PC-3 (cell line): ENCODE results near the gene ZNF239. TPM values are rescaled to one million over a fixed set of nuclear protein-coding genes. Genes with fewer than 3 reads are reported as not detected.
A peak's percentile ranks its signal among the peaks of the same experiment; 100 is the strongest.
"Not testable (repeated sequence)": the region's sequence is repeated elsewhere in the genome, so short reads cannot be mapped to it uniquely, and the experiment has no call there.

Source experiments
- ATAC-seq: fragments of 200-7000 bp; cut with Tn5 transposase; 2 replicates; pipeline ENCODE4 v1.9.1; 2020; ENCODE audit warnings: mild to moderate bottlenecking, moderate library complexity
- BruUV-seq: library from RNA; stranded (reverse); fragments of 400-500 nt; replicated peaks from 2 replicates; lab custom pipeline; 2021; lab: Mats Ljungman, UMichigan
- CTCF ChIA-PET: fragments of 300-600 bp; sonication (Branson Sonifier 250); formaldehyde crosslinking; loops from one replicate; lab custom pipeline; 2022; ENCODE audit warnings: antibody characterized with exemption; lab: Charles Lee
- POLR2A ChIA-PET: fragments of 300-600 bp; sonication (Branson Sonifier 250); formaldehyde crosslinking; loops from one replicate; lab custom pipeline; 2022; ENCODE audit warnings: antibody characterized with exemption; ENCODE audit not compliant: unreplicated experiment; lab: Charles Lee
- DNase-seq: peaks from one replicate; pipeline ENCODE4 v3.0.0-alpha.2; 2015
- H2AFZ ChIP-seq: fragments of 300-600 bp; sonication (generic); 2 replicates; pipeline ENCODE4 v1.6.0; 2016; ENCODE audit warnings: antibody characterized with exemption, low read length
- H3F3A ChIP-seq: fragments of 300-600 bp; sonication (generic); one replicate; pipeline ENCODE4 v1.6.0; 2017; ENCODE audit warnings: antibody characterized with exemption, low read length, control low read depth, mild to moderate bottlenecking; ENCODE audit not compliant: unreplicated experiment
- H3K27ac ChIP-seq: fragments of 300-600 bp; sonication (generic); 2 replicates; pipeline ENCODE4 v1.5.1; 2016; ENCODE audit warnings: mild to moderate bottlenecking, low read length
- H3K27me3 ChIP-seq: fragments of 300-600 bp; sonication (generic); 2 replicates; pipeline ENCODE4 v1.6.1; 2016; ENCODE audit warnings: low read length, mixed read lengths
- H3K36me3 ChIP-seq: fragments of 300-600 bp; sonication (generic); 2 replicates; pipeline ENCODE4 v1.6.1; 2016; ENCODE audit warnings: low read depth, mixed run types, low read length, mixed read lengths
- H3K4me1 ChIP-seq: fragments of 300-600 bp; sonication (generic); 2 replicates; pipeline ENCODE4 v1.5.1; 2016; ENCODE audit warnings: low read length; ENCODE audit not compliant: insufficient read depth
- H3K4me2 ChIP-seq: fragments of 300-600 bp; sonication (generic); 2 replicates; pipeline ENCODE4 v1.6.0; 2016; ENCODE audit warnings: low read length
- H3K4me3 ChIP-seq: fragments of 300-600 bp; sonication (generic); 2 replicates; pipeline ENCODE4 v1.5.1; 2016; ENCODE audit warnings: mild to moderate bottlenecking, low read length, mixed read lengths
- H3K79me2 ChIP-seq: fragments of 300-600 bp; sonication (generic); 2 replicates; pipeline ENCODE4 v1.6.1; 2017; ENCODE audit warnings: low read length, mixed read lengths
- H3K9ac ChIP-seq: fragments of 300-600 bp; sonication (generic); 2 replicates; pipeline ENCODE4 v1.6.0; 2016; ENCODE audit warnings: mild to moderate bottlenecking, low read length
- H3K9me2 ChIP-seq: fragments of 300-600 bp; sonication (generic); replicated peaks from 2 replicates; pipeline ENCODE4 v1.6.1; 2016; ENCODE audit warnings: mixed run types, low read length, mixed read lengths
- H3K9me3 ChIP-seq: fragments of 300-600 bp; sonication (generic); 2 replicates; pipeline ENCODE4 v1.6.1; 2016; ENCODE audit warnings: low read length, mixed read lengths
- H4K20me1 ChIP-seq: fragments of 300-600 bp; sonication (generic); 2 replicates; pipeline ENCODE4 v1.6.1; 2016; ENCODE audit warnings: low read length, mixed read lengths
- CTCF ChIP-seq: fragments of 300-600 bp; sonication (generic); conservative IDR thresholded peaks from 2 replicates; pipeline ENCODE4 v1.5.1; 2017; ENCODE audit warnings: antibody characterized with exemption, low read depth, mild to moderate bottlenecking, low read length
- EZH2 ChIP-seq: fragments of 300-600 bp; sonication (generic); IDR thresholded peaks from one replicate; pipeline ENCODE4 v1.6.1; 2017; ENCODE audit warnings: antibody characterized with exemption, mild to moderate bottlenecking, low read length; ENCODE audit not compliant: unreplicated experiment
- EZH2phosphoT487 ChIP-seq: fragments of 300-600 bp; sonication (generic); IDR thresholded peaks from 2 replicates; pipeline ENCODE4 v1.6.1; 2018; ENCODE audit warnings: mild to moderate bottlenecking, antibody characterized with exemption, low read length, borderline replicate concordance
- intact Hi-C: fragments of 100-400 bp; cut with micrococcal nuclease; formaldehyde crosslinking; loops from 2 replicates; pipeline ENCODE4 v1.9.0; 2023
- total RNA-seq: library from RNA; depleted of rRNA; stranded (reverse); fragments of >200 nt; gene quantifications from 2 replicates; pipeline ENCODE4 v1.2.3, GENCODE V29; 2014

ZNF239 gene
- total RNA-seq, 1 experiment from 2014 or later: 9.7 TPM

GRCh38 chr10:43569681-43570080, 4.7 kb downstream of the ZNF239 start:
- H3K27me3 ChIP-seq: no peaks in the 10 kb centered on the region

GRCh38 chr10:43557214-43557613, 17.2 kb downstream of the ZNF239 start:
- H3K9me3 ChIP-seq: peaks cover 23% of the 10 kb centered on the region
- CTCF ChIA-PET: no interaction called here

More at GRCh38 chr10:43569681-43570080, 4.7 kb downstream of the ZNF239 start:
- ChIA-PET CTCF (no interaction called here), POLR2A (no interaction called here)
- Histone ChIP-seq H3K9me3 (no peaks in the 10 kb centered on the region), H3K9me2 (no peaks in the 10 kb centered on the region), H3K4me3 (no peak overlapping the region), H3K36me3 (peaks cover 29% of the 10 kb centered on the region), H3K27ac (no peak overlapping the region), H3K4me1 (peaks cover 16% of the 10 kb centered on the region), H3K79me2 (peaks cover 10% of the 10 kb centered on the region), H4K20me1 (no peaks in the 10 kb centered on the region), H3K4me2 (no peak overlapping the region), H3K9ac (no peak overlapping the region), H3F3A (no peaks in the 10 kb centered on the region), H2AFZ (no peak overlapping the region)
- TF ChIP-seq EZH2phosphoT487 (no peak), EZH2 (no peak), CTCF (no peak)
- DNase-seq: peak; percentile 29
- intact Hi-C loops: no loop called here
- no peak for ATAC-seq
- no TSS peak for BruUV-seq

GRCh38 chr10:43543746-43544145, 30.7 kb downstream of the ZNF239 start:
- H3K4me3 ChIP-seq, POLR2A ChIA-PET, H3K27ac ChIP-seq, BruUV-seq, H3K79me2 ChIP-seq, H3K9me2 ChIP-seq, H4K20me1 ChIP-seq, H2AFZ ChIP-seq, H3F3A ChIP-seq, H3K9ac ChIP-seq, ATAC-seq, H3K4me2 ChIP-seq, DNase-seq, intact Hi-C loops, H3K4me1 ChIP-seq, CTCF ChIA-PET, H3K27me3 ChIP-seq, H3K36me3 ChIP-seq: not testable (repeated sequence)
- peaks cover 16% of the 10 kb centered on the region for H3K9me3 ChIP-seq

More at GRCh38 chr10:43557214-43557613, 17.2 kb downstream of the ZNF239 start:
- DNase-seq (no peak), ATAC-seq (no peak)
- no peak overlapping the region for H3K4me3 ChIP-seq
- H3K36me3 ChIP-seq: peaks cover 37% of the 10 kb centered on the region
- no peaks in the 10 kb centered on the region for H3K4me1 ChIP-seq
- no peak overlapping the region for H3K27ac ChIP-seq
- no peak for TF ChIP-seq EZH2
- no peak for TF ChIP-seq CTCF
- no peak for TF ChIP-seq EZH2phosphoT487
- POLR2A ChIA-PET: no interaction called here
- H3K27me3 ChIP-seq: no peaks in the 10 kb centered on the region
- no peak overlapping the region for H3K9ac ChIP-seq
- H3K4me2 ChIP-seq: no peak overlapping the region
- intact Hi-C loops: no loop called here
- no peaks in the 10 kb centered on the region for H3K9me2 ChIP-seq
- H3K79me2 ChIP-seq: no peaks in the 10 kb centered on the region
- no peaks in the 10 kb centered on the region for H4K20me1 ChIP-seq
- no peak overlapping the region for H2AFZ ChIP-seq
- BruUV-seq: no TSS peak
- no peaks in the 10 kb centered on the region for H3F3A ChIP-seq
